H1 (cell line): ENCODE measurements around the gene NUP188. TPM values are rescaled to one million over a fixed set of nuclear protein-coding genes. Genes with fewer than 3 reads are reported as not detected.

Experiments
- CTCF ChIA-PET: fragments of 300-600 bp; sonication (Branson Sonifier 250); formaldehyde crosslinking; loops from one replicate; lab custom pipeline; 2021; ENCODE audit not compliant: partially characterized antibody; lab: Charles Lee
- POLR2A ChIA-PET: fragments of 300-600 bp; sonication (Branson Sonifier 250); formaldehyde crosslinking; loops from one replicate; lab custom pipeline; 2021; ENCODE audit warnings: inconsistent platforms; ENCODE audit not compliant: partially characterized antibody; lab: Charles Lee
- DNase-seq, 2 experiments: peaks; one replicate each; pipeline versions ENCODE4 v3.0.0 to v3.0.0-alpha.2; 2010 to 2022; ENCODE audit warnings: low spot score in 2 of 2, low read depth in 1 of 2, mixed read lengths in 1 of 2
- FAIRE-seq: peaks from 2 replicates; lab custom pipeline; 2011; peaks lifted over from hg19 to GRCh38; lab: Jason Lieb, UNC
- H2AFZ ChIP-seq: 2 replicates; pipeline ENCODE4 v1.8.1; 2012; ENCODE audit warnings: low read length, inconsistent platforms
- H2AK5ac ChIP-seq: 2 replicates; pipeline ENCODE4 v1.6.1; 2013; ENCODE audit warnings: low read depth, low read length
- H2BK120ac ChIP-seq: replicated peaks from 2 replicates; pipeline ENCODE3; 2013; ENCODE audit warnings: low read depth, low read length, inconsistent platforms
- H2BK12ac ChIP-seq: 2 replicates; pipeline ENCODE4 v1.6.1; 2013; ENCODE audit warnings: low read depth, low read length
- H2BK15ac ChIP-seq: 2 replicates; pipeline ENCODE4 v1.6.1; 2013; ENCODE audit warnings: low read length
- H2BK20ac ChIP-seq: 2 replicates; pipeline ENCODE4 v1.6.1; 2013; ENCODE audit warnings: low read length
- H2BK5ac ChIP-seq: 2 replicates; pipeline ENCODE4 v1.6.1; 2013; ENCODE audit warnings: low read depth, low read length
- H3K14ac ChIP-seq: 2 replicates; pipeline ENCODE4 v1.6.1; 2013; ENCODE audit warnings: inconsistent platforms; ENCODE audit not compliant: insufficient read length
- H3K18ac ChIP-seq: 2 replicates; pipeline ENCODE4 v1.6.1; 2013; ENCODE audit warnings: low read length; ENCODE audit errors: extremely low read depth
- H3K23ac ChIP-seq: 2 replicates; pipeline ENCODE4 v1.6.1; 2013; ENCODE audit warnings: inconsistent platforms; ENCODE audit not compliant: insufficient read length
- H3K23me2 ChIP-seq: 2 replicates; pipeline ENCODE4 v1.6.1; 2013; ENCODE audit warnings: low read depth, low read length
- H3K27ac ChIP-seq: 2 replicates; pipeline ENCODE4 v1.6.1; 2011; ENCODE audit warnings: low read depth, low read length, inconsistent platforms
- H3K27me3 ChIP-seq, 4 experiments: replicated peaks in 1 of 4; 1 replicate in 1 of 4; 2 replicates in 3 of 4; pipeline versions ENCODE4 v1.6.1 to v1.8.1; 2011 to 2013; ENCODE audit warnings: low read length in 3 of 4, mild to moderate bottlenecking in 3 of 4, inconsistent platforms in 2 of 4, mixed read lengths in 2 of 4, moderate library complexity in 1 of 4; ENCODE audit not compliant: control insufficient read depth in 3 of 4, insufficient read depth in 3 of 4; ENCODE audit errors: extremely low read depth in 1 of 4
- H3K36me3 ChIP-seq, 4 experiments: 2 replicates each; pipeline versions ENCODE4 v1.6.1 to v1.8.1; 2011 to 2013; ENCODE audit warnings: mild to moderate bottlenecking in 4 of 4, low read length in 3 of 4, moderate library complexity in 2 of 4, control low read depth in 1 of 4, inconsistent platforms in 1 of 4; ENCODE audit not compliant: insufficient read depth in 4 of 4, control insufficient read depth in 2 of 4
- H3K4ac ChIP-seq: replicated peaks from 2 replicates; pipeline ENCODE3; 2013; ENCODE audit warnings: low read length, low read depth, mixed read lengths, inconsistent platforms; ENCODE audit not compliant: insufficient read length
- H3K4me1 ChIP-seq, 4 experiments: replicated peaks in 1 of 4; 1 replicate in 1 of 4; 2 replicates in 3 of 4; pipeline versions ENCODE4 v1.6.1 to v1.8.1; 2011 to 2013; ENCODE audit warnings: low read length in 3 of 4, inconsistent platforms in 2 of 4, mixed read lengths in 1 of 4; ENCODE audit not compliant: insufficient read depth in 4 of 4, control insufficient read depth in 3 of 4
- H3K4me2 ChIP-seq, 2 experiments: 2 replicates each; pipeline versions ENCODE4 v1.6.1 to v1.8.1; 2011 to 2013; ENCODE audit warnings: low read depth in 2 of 2, low read length in 2 of 2, control low read depth in 1 of 2, inconsistent platforms in 1 of 2, mild to moderate bottlenecking in 1 of 2; ENCODE audit not compliant: insufficient read depth in 1 of 2
- H3K4me3 ChIP-seq, 4 experiments: fragments of 200-600, 300-600 bp in 1 of 4; sonication (generic), shearing (Covaris generic), sonication (Bioruptor Twin) in 1 of 4; 2 replicates each; pipeline versions ENCODE4 v1.5.1 to v1.8.1; 2011 to 2016; ENCODE audit warnings: low read length in 4 of 4, low read depth in 3 of 4, control low read depth in 2 of 4, inconsistent platforms in 2 of 4, mild to moderate bottlenecking in 2 of 4, mixed read lengths in 1 of 4, moderate library complexity in 1 of 4; ENCODE audit not compliant: insufficient read depth in 2 of 4; ENCODE audit errors: extremely low read depth in 1 of 4
- H3K56ac ChIP-seq: replicated peaks from 2 replicates; pipeline ENCODE3; 2013; ENCODE audit warnings: low read depth, mild to moderate bottlenecking, mixed read lengths, low read length, inconsistent platforms; ENCODE audit not compliant: insufficient read length
- H3K79me1 ChIP-seq: 2 replicates; pipeline ENCODE4 v1.6.1; 2013; ENCODE audit warnings: low read depth, low read length, control low read depth
- H3K79me2 ChIP-seq, 2 experiments: 2 replicates each; pipeline versions ENCODE4 v1.6.1 to v1.8.1; 2012 to 2013; ENCODE audit warnings: low read length in 2 of 2, mild to moderate bottlenecking in 2 of 2, inconsistent platforms in 1 of 2; ENCODE audit not compliant: insufficient read depth in 2 of 2, control insufficient read depth in 1 of 2
- H3K9ac ChIP-seq, 4 experiments: replicated peaks in 1 of 4; 1 replicate in 1 of 4; 2 replicates in 3 of 4; pipeline versions ENCODE4 v1.6.1 to v1.8.1; 2011 to 2013; ENCODE audit warnings: low read depth in 3 of 4, low read length in 3 of 4, control low read depth in 2 of 4, mild to moderate bottlenecking in 2 of 4, moderate library complexity in 2 of 4, inconsistent platforms in 1 of 4; ENCODE audit errors: extremely low read depth in 1 of 4
- H3K9me3 ChIP-seq, 2 experiments: 2 replicates each; pipeline versions ENCODE4 v1.6.1 to v1.8.1; 2012 to 2013; ENCODE audit warnings: mild to moderate bottlenecking in 2 of 2, moderate library complexity in 2 of 2, control low read depth in 1 of 2, inconsistent platforms in 1 of 2, low read depth in 1 of 2, low read length in 1 of 2, mixed read lengths in 1 of 2; ENCODE audit not compliant: insufficient read depth in 2 of 2
- H4K20me1 ChIP-seq, 2 experiments: replicated peaks in 1 of 2; 2 replicates each; pipeline versions ENCODE3 to v1.8.1; 2011 to 2013; ENCODE audit warnings: inconsistent platforms in 2 of 2, low read length in 2 of 2, mild to moderate bottlenecking in 1 of 2; ENCODE audit not compliant: insufficient read depth in 2 of 2, control insufficient read depth in 1 of 2
- H4K5ac ChIP-seq: 2 replicates; pipeline ENCODE4 v1.6.1; 2013; ENCODE audit warnings: low read length, low read depth, mixed read lengths, inconsistent platforms; ENCODE audit not compliant: insufficient read length
- H4K8ac ChIP-seq: 2 replicates; pipeline ENCODE4 v1.8.0; 2013; ENCODE audit warnings: mild to moderate bottlenecking, moderate library complexity, low read length, inconsistent platforms; ENCODE audit not compliant: insufficient read depth; ENCODE audit errors: extremely low read depth
- H4K91ac ChIP-seq: replicated peaks from 2 replicates; pipeline ENCODE3; 2013; ENCODE audit warnings: low read length, mixed read lengths, inconsistent platforms; ENCODE audit not compliant: insufficient read length
- BCL11A ChIP-seq, 2 experiments: IDR thresholded peaks; one replicate each; pipeline ENCODE4 v1.6.1; 2011; ENCODE audit warnings: low read depth in 2 of 2, low read length in 2 of 2, mild to moderate bottlenecking in 2 of 2
- HDAC2 ChIP-seq, 2 experiments: fragments of 300-600 bp in 1 of 2; sonication (generic) in 1 of 2; IDR thresholded peaks; 2 replicates each; pipeline ENCODE4 v1.6.1; 2011 to 2012; ENCODE audit warnings: low read depth in 2 of 2, low read length in 2 of 2, mild to moderate bottlenecking in 2 of 2, moderate library complexity in 2 of 2, borderline replicate concordance in 1 of 2, inconsistent platforms in 1 of 2
- POLR2AphosphoS5 ChIP-seq: IDR thresholded peaks from 2 replicates; pipeline ENCODE4 v1.6.1; 2011; ENCODE audit warnings: low read depth, low read length
- POU5F1 ChIP-seq: IDR thresholded peaks from 2 replicates; pipeline ENCODE4 v1.6.1; 2011; ENCODE audit warnings: low read depth, mild to moderate bottlenecking, low read length, moderate library complexity
- USF2 ChIP-seq: IDR thresholded peaks from 2 replicates; pipeline ENCODE4 v1.6.1; 2011; ENCODE audit warnings: low read length, improper control_type of control experiment
- WGBS, 2 experiments: shearing (Covaris generic) in 1 of 2; methylation state at CpG; one replicate each; pipeline versions ENCODE4 v1.1.6 to v1.1.7; 2013 to 2015; ENCODE audit warnings: low lambda C conversion rate in 2 of 2, mixed read lengths in 2 of 2, inconsistent platforms in 1 of 2, low coverage in 1 of 2, missing lambda C conversion rate in 1 of 2; ENCODE audit not compliant: insufficient replicate concordance in 2 of 2, insufficient coverage in 1 of 2, insufficient read length in 1 of 2; ENCODE audit errors: extremely low coverage in 1 of 2, missing lambda C conversion rate in 1 of 2; 5-methylcytosine and 5-hydroxymethylcytosine counted together
- polyA plus RNA-seq, 7 experiments: library from polyadenylated mRNA; depleted of rRNA in 3 of 7; stranded (reverse) in 5 of 7; unstranded in 2 of 7; fragments of >200 nt in 5 of 7; fragments of 200-250 nt in 2 of 7; gene quantifications; 1 replicate in 5 of 7; 2 replicates in 1 of 7; 4 replicates in 1 of 7; pipeline versions ENCODE4 v1.2.1 to v1.2.3, GENCODE V29; 2011 to 2013; ENCODE audit warnings: missing spikeins in 2 of 7, mixed read lengths in 2 of 7
- total RNA-seq: library from RNA; stranded (reverse); fragmentation: NEBNext Ultra II Directional; extraction: Animal tissue kit (Norgen Biotek cat#: 25700); gene quantifications from 2 replicates; pipeline ENCODE4 v1.2.1, GENCODE V29; 2021

The NUP188 gene
- total and polyA plus RNA-seq, 2 of the 8 experiments (the other 6 are each of a cell fraction or from before 2014, with no cell fraction given): 90.1 to 111 TPM

DNA sequence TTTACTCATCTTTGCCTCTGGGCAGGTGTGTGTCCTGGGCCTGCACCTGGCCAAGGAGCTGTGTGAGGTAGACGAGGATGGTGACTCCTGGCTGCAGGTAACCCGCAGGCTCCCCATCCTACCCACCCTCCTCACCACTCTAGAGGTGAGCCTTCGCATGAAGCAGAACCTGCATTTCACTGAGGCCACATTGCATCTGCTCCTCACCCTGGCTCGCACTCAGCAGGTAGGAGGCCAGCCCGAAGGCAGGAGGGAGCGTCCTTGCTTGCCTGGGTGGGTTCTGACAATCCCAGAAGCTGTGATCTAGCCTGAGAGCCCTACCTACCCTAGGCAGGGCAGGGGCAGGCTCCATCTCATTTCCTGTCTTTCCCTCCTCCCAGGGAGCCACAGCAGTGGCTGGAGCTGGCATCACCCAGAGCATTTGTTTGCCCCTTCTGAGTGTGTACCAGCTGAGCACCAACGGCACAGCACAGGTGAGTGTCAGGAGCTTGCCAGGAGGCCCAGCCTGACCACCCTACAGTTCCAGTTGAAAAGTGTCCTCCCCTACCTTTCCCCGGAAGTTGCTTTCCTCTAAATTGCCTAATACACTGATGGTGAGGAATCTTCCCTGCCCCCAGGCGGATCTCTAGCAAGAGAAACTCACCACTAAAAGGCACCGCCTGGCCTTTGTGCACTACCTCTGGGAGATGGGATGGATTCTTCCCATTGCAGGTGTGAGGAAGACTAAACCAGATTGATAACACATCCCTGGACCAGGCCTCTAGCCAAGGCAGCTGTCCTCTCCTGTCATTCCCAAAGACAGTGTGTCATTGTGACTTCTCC, 54.2 kb downstream of the NUP188 start:
- no peaks in the 10 kb centered on the region for H3K4me1 ChIP-seq
- no peak overlapping the region for H3K27ac ChIP-seq
- FAIRE-seq: no peak
- H2BK12ac ChIP-seq: no peak overlapping the region
- H3K4ac ChIP-seq: no peak overlapping the region
- H3K23ac ChIP-seq: no peak overlapping the region
- H3K4me2 ChIP-seq: no peak overlapping the region
- H2BK20ac ChIP-seq: no peak overlapping the region
- H3K9me3 ChIP-seq: no peaks in the 10 kb centered on the region
- no peak for TF ChIP-seq USF2
- TF ChIP-seq HDAC2 (IDR thresholded peaks at IDR 0.05; ENCODE audit: borderline replicate concordance in 1 of 2, low read depth in 2 of 2, low read length in 2 of 2): no peak
- no peak for TF ChIP-seq BCL11A (IDR thresholded peaks at IDR 0.05; ENCODE audit: low read depth in 2 of 2, low read length in 2 of 2)
- no peak for TF ChIP-seq POU5F1
- TF ChIP-seq POLR2AphosphoS5: 0 out of 2 replicates have a peak, but pooled peaks have one; percentile 7
- H3K18ac ChIP-seq: no peak overlapping the region
- no peak overlapping the region for H2AFZ ChIP-seq
- peaks cover 45 to 74% (median 70%) of the 10 kb centered on the region in 4 experiments for H3K36me3 ChIP-seq
- no peak overlapping the region for H3K9ac ChIP-seq
- H2BK5ac ChIP-seq: no peak overlapping the region
- H3K79me2 ChIP-seq: no peaks in the 10 kb centered on the region
- no peak overlapping the region for H3K4me3 ChIP-seq
- H4K20me1 ChIP-seq: peaks cover 14 to 17% of the 10 kb centered on the region in 2 experiments
- no peaks in the 10 kb centered on the region for H3K27me3 ChIP-seq
- no peak overlapping the region for H2AK5ac ChIP-seq
- ChIA-PET POLR2A (interaction anchor here (0.7 to 6.2 kb wide), 7 partner anchors 9 to 25 kb away, joined by 3 to 41 read pairs (median 4); no protein-coding TSS in a partner anchor), CTCF (interaction anchor here (0.9 to 1.4 kb wide), 4 partner anchors 8 to 49 kb away, joined by 3 to 4 read pairs (median 3); partner anchors contain the start of gene SH3GLB2)
- no peak overlapping the region for H4K5ac ChIP-seq
- no peak overlapping the region for H4K91ac ChIP-seq
- no peak overlapping the region for H2BK120ac ChIP-seq
- no peak overlapping the region for H2BK15ac ChIP-seq
- 0 out of 2 replicates have a peak, but pooled peaks cover 1% of the 10 kb centered on the region for H3K23me2 ChIP-seq
- H3K56ac ChIP-seq: no peak overlapping the region
- WGBS, 2 experiments: 91% methylated on average over 10 of the region's 10 CpGs; no CpG with 5 or more reads in 1 of the 2 experiments
- no peaks in the 10 kb centered on the region for H3K79me1 ChIP-seq
- H3K14ac ChIP-seq: no peak overlapping the region
- no peak for DNase-seq
- H4K8ac ChIP-seq: no peak overlapping the region
